Stimulated activated CD8-positive, alpha-beta memory T cell treated with anti-CD3 and anti-CD28 coated beads, Interleukin-15, amount 100 ng/mL, for 1 hour (primary cell): ENCODE data around the gene TECPR1.

Source experiments
- DNase-seq: peaks from one replicate; pipeline ENCODE4 v3.0.0-alpha.2; 2020; ENCODE audit warnings: low read depth

Gene TECPR1

GRCh38 chr7:98211676-98212531 is 40.1 kb downstream of the TECPR1 start:
- no peak for DNase-seq

- no peak for DNase-seq
Measured at GRCh38 chr7:98211221-98211675, 40.8 kb downstream of the TECPR1 start, which contains the start of gene BHLHA15. BHLHA15 (plus strand) TSS chr7:98211439; CDS start chr7:98212310, 871 bp downstream.

- no peak for DNase-seq
Measured at GRCh38 chr7:98210513-98211220, 41.4 kb downstream of the TECPR1 start.

GRCh38 chr7:98209166-98209920 is 42.7 kb downstream of the TECPR1 start:
- DNase-seq: no peak

- no peak for DNase-seq
Measured at GRCh38 chr7:98206451-98207330, 45.3 kb downstream of the TECPR1 start.

GRCh38 chr7:98205162-98205845 is 46.7 kb downstream of the TECPR1 start:
- DNase-seq: no peak

- no peak for DNase-seq
Measured at GRCh38 chr7:98204670-98205069, 47.4 kb downstream of the TECPR1 start.

- no peak for DNase-seq
Measured at GRCh38 chr7:98203964-98204605, 47.9 kb downstream of the TECPR1 start.

GRCh38 chr7:98203261-98203963 is 48.6 kb downstream of the TECPR1 start:
- no peak for DNase-seq

- DNase-seq: peak; percentile 13
Measured at GRCh38 chr7:98202367-98203195, 49.5 kb downstream of the TECPR1 start.

- DNase-seq: no peak
Measured at GRCh38 chr7:98200364-98200763, 51.7 kb downstream of the TECPR1 start.

GRCh38 chr7:98199131-98199530 is 52.9 kb downstream of the TECPR1 start:
- DNase-seq: no peak

- DNase-seq: no peak
Measured at GRCh38 chr7:98196706-98197605, 55.1 kb downstream of the TECPR1 start.

- no peak for DNase-seq
Measured at GRCh38 chr7:98194672-98195457, 57.2 kb downstream of the TECPR1 start.

- no peak for DNase-seq
Measured at GRCh38 chr7:98194186-98194585, 57.8 kb downstream of the TECPR1 start.

- DNase-seq: no peak
Measured at GRCh38 chr7:98193474-98194180, 58.4 kb downstream of the TECPR1 start.
